Body of pancreas (tissue), 4 donors: Measurements from ENCODE around the gene IL16. TPM values are rescaled to one million over a fixed set of nuclear protein-coding genes. Genes with fewer than 3 reads are reported as not detected.

Source experiments
- ATAC-seq: fragments of 150-250 bp; one replicate; pipeline ENCODE4 v1.9.1; 2016
- DNase-seq, 4 donors: peaks; one replicate each; pipeline ENCODE4 v3.0.0-alpha.2; 2019
- H3K27ac ChIP-seq, 4 donors: fragments of 200-600 bp; sonication (generic); 1 replicate in 3 of 4; 2 replicates in 1 of 4; pipeline versions ENCODE4 v1.5.1 to v1.6.1; 2016 to 2019; ENCODE audit warnings: mild to moderate bottlenecking in 1 of 4, mixed read lengths in 1 of 4, moderate library complexity in 1 of 4
- H3K27me3 ChIP-seq, 2 donors: fragments of 200-600 bp; sonication (generic); one replicate each; pipeline ENCODE4 v1.6.0; 2016; ENCODE audit warnings: mild to moderate bottlenecking in 1 of 2
- H3K36me3 ChIP-seq, 2 donors: fragments of 200-600 bp; sonication (generic); replicated peaks in 1 of 2; 2 replicates each; pipeline ENCODE4 v1.5.1; 2016; ENCODE audit warnings: low read depth in 2 of 2; ENCODE audit not compliant: insufficient read depth in 1 of 2
- H3K4me1 ChIP-seq: fragments of 200-600 bp; sonication (generic); one replicate; pipeline ENCODE4 v1.6.0; 2016
- H3K4me3 ChIP-seq, 2 donors: fragments of 200-600 bp; sonication (generic); 1 replicate in 1 of 2; 2 replicates in 1 of 2; pipeline ENCODE4 v1.5.1; 2016 to 2019
- H3K9me3 ChIP-seq, 3 donors: fragments of 200-600 bp; sonication (generic); 1 replicate in 2 of 3; 2 replicates in 1 of 3; pipeline ENCODE4 v1.5.1; 2016
- POLR2A ChIP-seq, 3 donors: fragments of 450-650 bp; IDR thresholded peaks; one replicate each; pipeline ENCODE4 v1.6.1; 2016; ENCODE audit warnings: antibody characterized with exemption in 3 of 3, mild to moderate bottlenecking in 2 of 3
- WGBS, 2 donors: methylation state at CpG; one replicate each; pipeline ENCODE4 v1.1.5; 2017; 5-methylcytosine and 5-hydroxymethylcytosine counted together
- intact Hi-C: fragments of 100-400 bp; cut with DNase I; formaldehyde crosslinking; loops from one replicate; pipeline ENCODE4 v1.15.1; 2023
- total RNA-seq, 2 donors: library from RNA; depleted of rRNA; stranded (reverse); fragments of >200 nt; gene quantifications; one replicate each; pipeline ENCODE4 v1.1.0, GENCODE V29; 2016
- TF ChIP-seq, protein P1 (sequence below), 7 experiments: fragments of 450-650 bp in 4 of 7; fragments of 200-600 bp in 3 of 7; sonication (generic) in 3 of 7; IDR thresholded peaks; one replicate each; pipeline ENCODE4 v1.5.1; 2016 to 2019; ENCODE audit warnings: antibody characterized with exemption in 7 of 7

The IL16 gene
- total RNA-seq, 2 donors from 2014 or later: 2.9 to 4.9 TPM

DNA sequence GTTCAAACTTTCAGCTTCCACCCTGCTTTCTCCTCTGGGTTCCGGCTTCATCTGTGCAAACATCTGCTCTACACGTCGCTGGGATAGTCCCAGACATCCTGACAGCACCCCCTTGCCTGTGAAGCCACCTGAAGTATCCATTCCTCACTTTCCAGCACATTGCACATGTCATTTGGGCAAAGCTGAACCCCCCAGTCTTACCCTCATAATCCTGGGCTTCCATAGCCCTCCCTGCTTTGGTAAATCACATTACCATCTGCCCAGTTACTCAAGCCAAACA lies 84.7 kb downstream of the IL16 start:
- ATAC-seq: no peak
- no peak overlapping the region for H3K4me3 ChIP-seq
- 93 to 95% methylated on average over 3 of the region's 3 CpGs for WGBS, 2 donors
- no peaks in the 10 kb centered on the region for H3K36me3 ChIP-seq
- intact Hi-C loops: no loop called here
- TF ChIP-seq, protein P1, sequence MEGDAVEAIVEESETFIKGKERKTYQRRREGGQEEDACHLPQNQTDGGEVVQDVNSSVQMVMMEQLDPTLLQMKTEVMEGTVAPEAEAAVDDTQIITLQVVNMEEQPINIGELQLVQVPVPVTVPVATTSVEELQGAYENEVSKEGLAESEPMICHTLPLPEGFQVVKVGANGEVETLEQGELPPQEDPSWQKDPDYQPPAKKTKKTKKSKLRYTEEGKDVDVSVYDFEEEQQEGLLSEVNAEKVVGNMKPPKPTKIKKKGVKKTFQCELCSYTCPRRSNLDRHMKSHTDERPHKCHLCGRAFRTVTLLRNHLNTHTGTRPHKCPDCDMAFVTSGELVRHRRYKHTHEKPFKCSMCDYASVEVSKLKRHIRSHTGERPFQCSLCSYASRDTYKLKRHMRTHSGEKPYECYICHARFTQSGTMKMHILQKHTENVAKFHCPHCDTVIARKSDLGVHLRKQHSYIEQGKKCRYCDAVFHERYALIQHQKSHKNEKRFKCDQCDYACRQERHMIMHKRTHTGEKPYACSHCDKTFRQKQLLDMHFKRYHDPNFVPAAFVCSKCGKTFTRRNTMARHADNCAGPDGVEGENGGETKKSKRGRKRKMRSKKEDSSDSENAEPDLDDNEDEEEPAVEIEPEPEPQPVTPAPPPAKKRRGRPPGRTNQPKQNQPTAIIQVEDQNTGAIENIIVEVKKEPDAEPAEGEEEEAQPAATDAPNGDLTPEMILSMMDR (IDR thresholded peaks at IDR 0.05): no peak
- no peak for TF ChIP-seq POLR2A (IDR thresholded peaks at IDR 0.05)
- H3K4me1 ChIP-seq: peaks cover under 1% of the 10 kb centered on the region
- H3K27me3 ChIP-seq: no peaks in the 10 kb centered on the region
- H3K27ac ChIP-seq: no peak overlapping the region
- H3K9me3 ChIP-seq: no peaks in the 10 kb centered on the region
- no peak for DNase-seq

DNA sequence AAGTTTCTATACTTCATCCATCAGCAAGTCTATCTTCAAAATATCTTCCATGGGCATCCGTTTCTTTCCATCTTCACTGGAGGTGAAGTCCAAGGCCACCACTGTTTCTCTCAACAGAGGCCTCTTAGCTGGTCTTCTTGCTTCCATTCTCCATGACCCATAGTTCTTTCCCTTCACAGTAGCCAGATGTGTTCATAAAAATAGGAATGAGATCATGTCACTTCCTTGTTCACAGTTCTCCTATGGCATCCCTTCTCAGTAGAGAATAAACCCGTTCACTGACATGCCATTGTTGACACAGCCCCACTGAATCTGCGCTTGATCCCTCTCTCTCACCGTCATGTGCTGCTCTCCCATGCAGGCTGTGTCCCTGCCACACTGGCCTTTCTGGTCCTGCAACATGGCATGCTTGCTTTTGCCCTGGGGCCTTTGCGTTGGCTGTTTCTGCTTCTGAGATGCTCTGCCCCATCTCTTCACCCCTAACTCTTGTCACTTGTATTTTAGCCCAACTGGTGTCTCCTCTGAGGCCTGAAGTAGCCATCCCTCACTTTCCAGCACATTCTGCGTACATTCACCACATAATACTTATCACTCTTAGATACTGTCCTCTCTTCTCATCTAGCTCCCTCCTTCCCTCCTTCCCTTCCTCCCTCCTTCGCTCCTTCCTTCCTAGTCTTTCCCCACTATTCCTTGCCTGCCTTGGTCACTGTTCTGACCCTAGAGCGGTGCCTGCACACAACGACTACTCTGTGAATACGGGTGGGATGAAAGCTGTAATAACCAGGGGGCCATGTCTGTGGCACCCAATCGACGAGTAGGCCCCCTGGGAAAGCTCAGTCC lies 85.3 kb downstream of the IL16 start:
- ATAC-seq (no peak), DNase-seq (no peak)
- Histone ChIP-seq H3K36me3 (no peaks in the 10 kb centered on the region), H3K4me1 (no peaks in the 10 kb centered on the region), H3K4me3 (no peak overlapping the region), H3K27me3 (no peaks in the 10 kb centered on the region), H3K27ac (no peak overlapping the region), H3K9me3 (no peaks in the 10 kb centered on the region)
- TF ChIP-seq POLR2A (IDR thresholded peaks at IDR 0.05): no peak
- TF ChIP-seq, protein P1 (IDR thresholded peaks at IDR 0.05): no peak
- WGBS, 2 donors: 81 to 87% methylated on average over 12 of the region's 12 CpGs
- intact Hi-C loops: no loop called here

DNA sequence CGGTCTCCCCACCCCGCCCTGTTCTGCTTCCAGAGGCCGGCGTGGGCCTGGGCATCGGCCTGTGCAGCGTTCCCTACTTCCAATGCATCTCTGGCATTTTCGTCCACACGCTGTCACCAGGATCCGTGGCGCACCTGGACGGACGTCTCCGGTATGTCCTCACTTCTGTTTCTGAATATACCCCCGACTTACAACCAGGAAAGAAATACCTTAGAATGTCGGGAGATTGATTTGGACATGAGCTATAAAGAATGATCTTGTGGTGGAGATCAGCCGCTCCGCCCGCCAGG lies 85.9 kb downstream of the IL16 start:
- ATAC-seq (no peak), DNase-seq (no peak)
- no peak for TF ChIP-seq POLR2A (IDR thresholded peaks at IDR 0.05)
- TF ChIP-seq, protein P1 (IDR thresholded peaks at IDR 0.05): no peak
- no peaks in the 10 kb centered on the region for H3K27me3 ChIP-seq
- intact Hi-C loops: no loop called here
- H3K36me3 ChIP-seq: no peaks in the 10 kb centered on the region
- H3K27ac ChIP-seq: no peak overlapping the region
- no peaks in the 10 kb centered on the region for H3K9me3 ChIP-seq
- WGBS, 2 donors: 90 to 93% methylated on average over 18 of the region's 18 CpGs
- H3K4me3 ChIP-seq: no peak overlapping the region
- H3K4me1 ChIP-seq: no peaks in the 10 kb centered on the region

DNA sequence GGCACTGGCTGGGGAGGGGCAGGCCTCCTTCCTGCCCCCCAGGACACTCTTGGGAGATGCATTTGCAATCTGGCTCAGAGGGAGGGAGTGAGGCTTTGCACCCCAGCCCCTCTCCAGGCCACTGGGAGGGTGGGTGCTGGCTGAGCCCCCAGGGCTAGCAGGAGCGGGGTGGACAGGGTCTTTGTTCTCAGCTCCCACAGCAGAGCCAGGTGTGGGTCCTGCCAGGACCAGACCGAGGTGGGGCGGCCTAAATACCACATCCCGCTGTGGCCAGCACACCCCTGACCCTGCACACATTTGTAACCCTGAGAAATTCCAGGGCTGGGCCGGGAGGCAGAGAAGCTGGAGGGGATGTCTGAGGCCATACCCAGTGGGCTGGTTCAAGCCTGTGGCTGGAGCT lies 86.2 kb downstream of the IL16 start:
- H3K9me3 ChIP-seq: no peaks in the 10 kb centered on the region
- H3K36me3 ChIP-seq: no peaks in the 10 kb centered on the region
- no peak for ATAC-seq
- TF ChIP-seq POLR2A (IDR thresholded peaks at IDR 0.05): no peak
- TF ChIP-seq, protein P1 (IDR thresholded peaks at IDR 0.05): no peak
- intact Hi-C loops: no loop called here
- H3K4me3 ChIP-seq: no peak overlapping the region
- H3K27me3 ChIP-seq: no peaks in the 10 kb centered on the region
- WGBS, 2 donors: 89 to 94% methylated on average over 3 to 5 of the region's 5 CpGs
- H3K4me1 ChIP-seq: no peaks in the 10 kb centered on the region
- H3K27ac ChIP-seq: no peak overlapping the region
- DNase-seq: no peak
